HepG2 (cell line): ENCODE measurements around the gene KATNB1. TPM values are rescaled to one million over a fixed set of nuclear protein-coding genes. Genes with fewer than 3 reads are reported as not detected.

ENCODE experiments used
- ATAC-seq: fragments of 200-7000 bp; cut with Tn5 transposase; 3 replicates; pipeline ENCODE4 v1.9.1; 2020; ENCODE audit warnings: mild to moderate bottlenecking, moderate library complexity
- BruUV-seq: library from RNA; stranded (reverse); fragments of 400-500 nt; replicated peaks from 2 replicates; lab custom pipeline; 2021; lab: Mats Ljungman, UMichigan
- CTCF ChIA-PET: fragments of 300-600 bp; formaldehyde crosslinking; extraction: SDS; loops from one replicate; lab custom pipeline; 2021; ENCODE audit warnings: low total read pairs, inconsistent platforms, low intra/inter-chr PET ratio; lab: Yijun Ruan, JAX
- POLR2A ChIA-PET: fragments of 350-600 bp; sonication (Branson Sonifier 250); formaldehyde crosslinking; loops from one replicate; lab custom pipeline; 2020; ENCODE audit warnings: antibody characterized with exemption, inconsistent platforms; lab: Yijun Ruan, JAX
- DNase-seq: peaks from one replicate; pipeline ENCODE4 v3.0.0-alpha.2; 2015; ENCODE audit warnings: low spot score
- FAIRE-seq: peaks from 3 replicates; lab custom pipeline; 2011; peaks lifted over from hg19 to GRCh38; lab: Jason Lieb, UNC
- H2AFZ ChIP-seq: one replicate; pipeline ENCODE4 v1.6.1; 2011; ENCODE audit warnings: low read length, inconsistent platforms
- H3K27ac ChIP-seq: fragments of 300-600 bp; 3 replicates; pipeline ENCODE4 v1.8.0; 2011; ENCODE audit warnings: mixed run types, mild to moderate bottlenecking, mixed read lengths, low read length, inconsistent platforms; ENCODE audit not compliant: insufficient read depth; ENCODE audit errors: extremely low read length
- H3K27me3 ChIP-seq, 2 experiments: fragments of 200-600 bp in 1 of 2; 2 replicates in 1 of 2; 3 replicates in 1 of 2; pipeline versions ENCODE4 v1.6.0 to v1.8.0; 2011; ENCODE audit warnings: low read length in 2 of 2, mild to moderate bottlenecking in 2 of 2, moderate library complexity in 2 of 2, inconsistent platforms in 1 of 2; ENCODE audit not compliant: insufficient read depth in 2 of 2, control insufficient read depth in 1 of 2
- H3K36me3 ChIP-seq, 2 experiments: fragments of 200-600 bp in 1 of 2; replicated peaks in 1 of 2; 2 replicates in 1 of 2; 3 replicates in 1 of 2; pipeline versions ENCODE4 v1.5.1 to v1.8.0; 2011; ENCODE audit warnings: low read length in 2 of 2, inconsistent platforms in 1 of 2; ENCODE audit not compliant: insufficient read depth in 2 of 2, control insufficient read depth in 1 of 2
- H3K4me1 ChIP-seq: 2 replicates; pipeline ENCODE4 v1.5.1; 2012; ENCODE audit warnings: low read length, inconsistent platforms; ENCODE audit not compliant: insufficient read depth
- H3K4me2 ChIP-seq: 2 replicates; pipeline ENCODE4 v1.6.0; 2011; ENCODE audit warnings: low read depth, low read length, inconsistent platforms
- H3K4me3 ChIP-seq, 3 experiments: fragments of 200-600 bp in 1 of 3; sonication (generic), shearing (Covaris generic) in 1 of 3; replicated peaks in 1 of 3; 2 replicates each; pipeline ENCODE4 v1.5.1; 2011 to 2016; ENCODE audit warnings: low read length in 3 of 3, inconsistent platforms in 2 of 3, low read depth in 2 of 3, mild to moderate bottlenecking in 2 of 3, control low read depth in 1 of 3, mixed read lengths in 1 of 3; ENCODE audit not compliant: insufficient read depth in 1 of 3
- H3K79me2 ChIP-seq: one replicate; pipeline ENCODE4 v1.6.1; 2011; ENCODE audit warnings: low read length, inconsistent platforms; ENCODE audit not compliant: insufficient read depth
- H3K9ac ChIP-seq: 2 replicates; pipeline ENCODE4 v1.6.0; 2011; ENCODE audit warnings: mild to moderate bottlenecking, low read depth, low read length, inconsistent platforms; ENCODE audit not compliant: insufficient read depth
- H3K9me3 ChIP-seq: 2 replicates; pipeline ENCODE4 v1.5.1; 2012; ENCODE audit warnings: mild to moderate bottlenecking, low read length
- H4K20me1 ChIP-seq: 2 replicates; pipeline ENCODE4 v1.6.0; 2011; ENCODE audit warnings: inconsistent platforms, mild to moderate bottlenecking, low read length, moderate library complexity; ENCODE audit not compliant: insufficient read depth
- MLX ChIP-seq: IDR thresholded peaks from 2 replicates; pipeline ENCODE4 v1.6.1; 2016
- NFATC3 ChIP-seq: sonication (generic); formaldehyde crosslinking; IDR thresholded peaks from 2 replicates; pipeline ENCODE4 v1.5.1; 2020; ENCODE audit warnings: mild to moderate bottlenecking, missing genetic modification reagents
- ZNF430 ChIP-seq: sonication (generic); formaldehyde crosslinking; IDR thresholded peaks from 2 replicates; pipeline ENCODE4 v1.9.0; 2021; ENCODE audit warnings: mild to moderate bottlenecking, missing genetic modification reagents
- ZNF552 ChIP-seq: sonication (generic); formaldehyde crosslinking; IDR thresholded peaks from 2 replicates; pipeline ENCODE4 v1.9.0; 2022; ENCODE audit warnings: missing genetic modification reagents, mild to moderate bottlenecking, borderline replicate concordance
- ZNF678 ChIP-seq: sonication (generic); formaldehyde crosslinking; IDR thresholded peaks from 2 replicates; pipeline ENCODE4 v1.4.0; 2020; ENCODE audit warnings: mild to moderate bottlenecking, missing genetic modification reagents
- WGBS: methylation state at CpG from one replicate; pipeline ENCODE4 v1.1.6; 2017; ENCODE audit warnings: low lambda C conversion rate; 5-methylcytosine and 5-hydroxymethylcytosine counted together
- in situ Hi-C: cut with HindIII; loops from 2 replicates; pipeline ENCODE4 v1.10.0; 2017; ENCODE audit warnings: low pct_unique_long_range_greater_than_20kb; ENCODE audit not compliant: extremely low pct_ligation_motif_present
- intact Hi-C: fragments of 100-400 bp; cut with micrococcal nuclease; formaldehyde crosslinking; loops from one replicate; pipeline ENCODE4 v1.10.0; 2022; ENCODE audit not compliant: unreplicated experiment
- polyA plus RNA-seq, 8 experiments: library from polyadenylated mRNA; depleted of rRNA in 3 of 8; stranded (reverse) in 7 of 8; unstranded in 1 of 8; fragments of >200 nt; fragmentation: Illumina TruSeq in 4 of 8; extraction: Trizol in 4 of 8; gene quantifications; 2 replicates each; pipeline versions ENCODE4 v1.2.1 to v1.2.3, GENCODE V29; 2011 to 2016; ENCODE audit warnings: low read depth in 4 of 8, missing spikeins in 1 of 8, mixed read lengths in 1 of 8; ENCODE audit not compliant: insufficient read depth in 1 of 8
- total RNA-seq, 5 experiments: library from RNA; depleted of rRNA; stranded (reverse); fragments of >200 nt; fragmentation: Illumina TruSeq; extraction: Trizol; gene quantifications; 2 replicates each; pipeline ENCODE4 v1.2.3, GENCODE V29; 2016; ENCODE audit warnings: low read depth in 1 of 5

KATNB1 gene
- total and polyA plus RNA-seq, 2 of the 13 experiments (the other 11 are each of a cell fraction or from before 2014, with no cell fraction given), result 31.5 to 43.5 TPM

DNA sequence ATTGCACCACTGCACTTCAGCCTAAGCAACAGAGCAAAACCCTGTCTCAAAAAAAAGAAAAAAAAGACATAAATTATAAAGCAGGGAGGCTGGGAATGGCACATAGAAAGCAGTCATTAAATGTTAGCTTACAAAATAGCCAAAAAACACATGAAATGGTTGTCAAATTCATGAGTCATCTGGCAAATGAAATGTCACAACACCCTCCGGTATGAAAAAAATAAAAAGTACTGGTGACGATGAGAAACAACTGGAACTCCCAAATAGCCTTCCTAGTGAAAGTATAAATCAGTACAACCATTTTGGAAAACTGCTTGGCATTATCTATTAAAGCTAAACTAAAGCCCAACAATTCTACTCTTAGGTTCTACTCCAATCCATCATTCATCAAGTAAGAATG, 3.5 kb upstream of the KATNB1 start:
- WGBS, result 66% methylated on average over 2 of the region's 2 CpGs
- ATAC-seq (no peak), FAIRE-seq (no peak), DNase-seq (no peak)
- Histone ChIP-seq H2AFZ (no peak overlapping the region), H3K27ac (no peak overlapping the region), H3K27me3 (no peaks in the 10 kb centered on the region; a peak in 1 of 5 replicates), H3K9ac (no peak overlapping the region), H3K9me3 (no peaks in the 10 kb centered on the region), H3K36me3 (no peaks in the 10 kb centered on the region), H3K4me1 (peaks cover 31% of the 10 kb centered on the region), H3K4me2 (no peak overlapping the region), H4K20me1 (no peaks in the 10 kb centered on the region), H3K79me2 (no peaks in the 10 kb centered on the region), H3K4me3 (no peak overlapping the region)
- POLR2A ChIA-PET, result interaction anchor here (2.4 kb wide), 1 partner anchor 28 kb away, joined by 8 read pairs; no protein-coding TSS in a partner anchor
- in situ Hi-C loops, result no loop called here
- TF ChIP-seq ZNF552 (CRISPR knock-in tag) (no peak), MLX (CRISPR knock-in tag) (no peak), ZNF678 (no peak)
- intact Hi-C loops, result loop anchor here (10.0 kb wide), 1 partner anchor 273 kb away; the partner anchor contains the start of genes USB1 and ZNF319
- CTCF ChIA-PET, result no interaction called here
- BruUV-seq, result no TSS peak

- ATAC-seq (no peak), DNase-seq (no peak), FAIRE-seq (no peak)
- ChIA-PET CTCF (no interaction called here), POLR2A (interaction anchor here (2.4 kb wide), 1 partner anchor 29 kb away, joined by 8 read pairs; no protein-coding TSS in a partner anchor)
- H4K20me1 ChIP-seq, result no peaks in the 10 kb centered on the region
- intact Hi-C loops (loop anchor here (10.0 kb wide), 1 partner anchor 272 kb away; the partner anchor contains the start of genes USB1 and ZNF319), in situ Hi-C loops (no loop called here)
- no peaks in the 10 kb centered on the region for H3K36me3 ChIP-seq
- no peaks in the 10 kb centered on the region; a peak in 1 of 5 replicates for H3K27me3 ChIP-seq
- WGBS, result 59% methylated on average over 2 of the region's 2 CpGs
- H3K4me1 ChIP-seq, result peaks cover 37% of the 10 kb centered on the region
- no peak overlapping the region for H3K4me3 ChIP-seq
- no peak overlapping the region for H3K9ac ChIP-seq
- TF ChIP-seq NFATC3 (CRISPR knock-in tag) (no peak), ZNF430 (CRISPR knock-in tag) (peak; percentile 96)
- H3K27ac ChIP-seq, result no peak overlapping the region
- H3K4me2 ChIP-seq, result no peak overlapping the region
- BruUV-seq, result no TSS peak
- no peaks in the 10 kb centered on the region for H3K9me3 ChIP-seq
- H3K79me2 ChIP-seq, result no peaks in the 10 kb centered on the region
- H2AFZ ChIP-seq, result no peak overlapping the region
Observed at GRCh38 chr16:57732714-57733113, 2.9 kb upstream of the KATNB1 start.
